ENCODE measurements around the gene EGFLAM.

EGFLAM gene

GRCh38 chr5:38417658-38418017, 159.3 kb downstream of the EGFLAM start:
- no peak overlapping the region for H3K9ac ChIP-seq (ENCODE audit: low read depth, low read length, poor library complexity)
- H4K91ac ChIP-seq (ENCODE audit: low read depth, low read length, poor library complexity) = no peak overlapping the region
- H3K4ac ChIP-seq (ENCODE audit: low read length) = no peak overlapping the region
- H3K4me3 ChIP-seq (ENCODE audit: low read length in 2 of 2) = no peak overlapping the region
- no peak overlapping the region for H3K27ac ChIP-seq (replicated peaks; ENCODE audit: low read length)
- no peak overlapping the region for H2BK15ac ChIP-seq (ENCODE audit: low read length)
- WGBS, 2 donors (ENCODE audit: extremely low coverage in 2 of 2, insufficient read length in 2 of 2, insufficient replicate concordance in 1 of 2) = no CpG with 5 or more reads among the region's 5 CpGs
- no peaks in the 10 kb centered on the region for H3K27me3 ChIP-seq (ENCODE audit: control insufficient read depth in 3 of 3, insufficient read depth in 3 of 3, low read depth in 1 of 3, low read length in 3 of 3)
- no peak overlapping the region for H3K18ac ChIP-seq (ENCODE audit: low read length)
- no peak overlapping the region for H2AK5ac ChIP-seq (ENCODE audit: low read depth, low read length)
- no peak overlapping the region for H3K23ac ChIP-seq (ENCODE audit: low read depth, low read length, poor library complexity)
- no peak for DNase-seq (ENCODE audit: low spot score)
- H2BK12ac ChIP-seq (ENCODE audit: low read length) = no peak overlapping the region
- H2AFZ ChIP-seq (ENCODE audit: low read length) = no peak overlapping the region
- H3K79me1 ChIP-seq (ENCODE audit: low read depth, low read length) = no peaks in the 10 kb centered on the region
- no peak overlapping the region for H3K4me2 ChIP-seq (ENCODE audit: insufficient read depth, low read length, poor library complexity, severe bottlenecking)
- H2BK5ac ChIP-seq (ENCODE audit: low read length) = no peak overlapping the region
- no peaks in the 10 kb centered on the region for H3K9me3 ChIP-seq (replicated peaks in 1 of 2; ENCODE audit: control insufficient read depth in 2 of 2, insufficient read depth in 1 of 2, low read depth in 1 of 2, low read length in 2 of 2)
- H3K14ac ChIP-seq (ENCODE audit: low read length) = no peak overlapping the region
- no peak overlapping the region for H4K8ac ChIP-seq (ENCODE audit: low read depth, low read length)
- no peaks in the 10 kb centered on the region for H3K36me3 ChIP-seq (replicated peaks in 1 of 2; ENCODE audit: control insufficient read depth in 2 of 2, insufficient read depth in 2 of 2, low read length in 2 of 2)
- no peak overlapping the region for H2BK120ac ChIP-seq (ENCODE audit: low read depth, low read length)
- H3K4me1 ChIP-seq (ENCODE audit: control insufficient read depth in 2 of 2, insufficient read depth in 1 of 2, low read depth in 1 of 2, low read length in 2 of 2) = no peaks in the 10 kb centered on the region

DNA sequence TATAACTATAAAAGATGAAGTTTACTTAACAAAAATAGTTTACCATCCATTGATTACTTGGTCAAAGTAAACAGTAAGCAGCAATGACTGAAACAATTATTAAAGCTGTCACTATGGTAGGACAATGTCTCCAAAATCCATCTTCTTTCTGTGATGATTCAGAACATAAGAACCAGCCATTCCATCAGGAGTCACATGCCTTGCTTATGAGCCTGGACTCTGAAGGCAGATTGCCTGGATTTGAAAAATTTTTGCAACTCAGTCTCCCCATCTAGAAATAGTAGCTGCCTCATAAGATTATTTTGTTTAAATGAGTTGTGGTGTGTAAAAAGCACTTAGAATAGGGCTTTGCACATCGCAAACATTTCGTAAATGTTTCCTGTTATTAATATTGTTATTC, 161.9 kb downstream of the EGFLAM start:
- Histone ChIP-seq H3K23ac (ENCODE audit: low read depth, low read length, poor library complexity) (no peak overlapping the region), H2BK120ac (ENCODE audit: low read depth, low read length) (no peak overlapping the region), H2BK5ac (ENCODE audit: low read length) (no peak overlapping the region), H3K79me1 (ENCODE audit: low read depth, low read length) (no peaks in the 10 kb centered on the region), H3K27ac (replicated peaks; ENCODE audit: low read length) (no peak overlapping the region), H4K8ac (ENCODE audit: low read depth, low read length) (no peak overlapping the region), H3K9me3 (replicated peaks in 1 of 2; ENCODE audit: control insufficient read depth in 2 of 2, insufficient read depth in 1 of 2, low read depth in 1 of 2, low read length in 2 of 2) (no peaks in the 10 kb centered on the region), H3K14ac (ENCODE audit: low read length) (no peak overlapping the region), H2AFZ (ENCODE audit: low read length) (no peak overlapping the region), H3K4me2 (ENCODE audit: insufficient read depth, low read length, poor library complexity, severe bottlenecking) (no peak overlapping the region), H2AK5ac (ENCODE audit: low read depth, low read length) (no peak overlapping the region), H2BK12ac (ENCODE audit: low read length) (no peak overlapping the region), H3K18ac (ENCODE audit: low read length) (no peak overlapping the region), H3K4ac (ENCODE audit: low read length) (no peak overlapping the region), H3K27me3 (ENCODE audit: control insufficient read depth in 3 of 3, insufficient read depth in 3 of 3, low read depth in 1 of 3, low read length in 3 of 3) (no peaks in the 10 kb centered on the region), H3K9ac (ENCODE audit: low read depth, low read length, poor library complexity) (no peak overlapping the region), H3K4me3 (ENCODE audit: low read length in 2 of 2) (no peak overlapping the region), H3K4me1 (ENCODE audit: control insufficient read depth in 2 of 2, insufficient read depth in 1 of 2, low read depth in 1 of 2, low read length in 2 of 2) (no peaks in the 10 kb centered on the region), H4K91ac (ENCODE audit: low read depth, low read length, poor library complexity) (no peak overlapping the region), H3K36me3 (replicated peaks in 1 of 2; ENCODE audit: control insufficient read depth in 2 of 2, insufficient read depth in 2 of 2, low read length in 2 of 2) (no peaks in the 10 kb centered on the region), H2BK15ac (ENCODE audit: low read length) (no peak overlapping the region)
- whole genome bisulfite sequencing, 2 donors (ENCODE audit: extremely low coverage in 2 of 2, insufficient read length in 2 of 2, insufficient replicate concordance in 1 of 2) = no CpG with 5 or more reads among the region's 2 CpGs
- DNase-seq (ENCODE audit: low spot score) = no peak

- DNase-seq (ENCODE audit: low spot score) = peak; percentile 36
- WGBS, 2 donors (ENCODE audit: extremely low coverage in 2 of 2, insufficient read length in 2 of 2, insufficient replicate concordance in 1 of 2) = no CpG with 5 or more reads among the region's 6 CpGs
These were observed 162.5 kb downstream of the EGFLAM start for GRCh38 chr5:38420691-38421390.

GRCh38 chr5:38422622-38423021, 164.3 kb downstream of the EGFLAM start:
- H3K14ac ChIP-seq (ENCODE audit: low read length) = no peak overlapping the region
- no peak overlapping the region for H4K91ac ChIP-seq (ENCODE audit: low read depth, low read length, poor library complexity)
- H2AFZ ChIP-seq (ENCODE audit: low read length) = no peak overlapping the region
- no peak overlapping the region for H3K9ac ChIP-seq (ENCODE audit: low read depth, low read length, poor library complexity)
- WGBS, 2 donors (ENCODE audit: extremely low coverage in 2 of 2, insufficient read length in 2 of 2, insufficient replicate concordance in 1 of 2) = no CpG with 5 or more reads among the region's 1 CpG
- no peak overlapping the region for H2BK12ac ChIP-seq (ENCODE audit: low read length)
- H3K79me1 ChIP-seq (ENCODE audit: low read depth, low read length) = no peaks in the 10 kb centered on the region
- no peak overlapping the region for H3K4ac ChIP-seq (ENCODE audit: low read length)
- H3K27me3 ChIP-seq (ENCODE audit: control insufficient read depth in 3 of 3, insufficient read depth in 3 of 3, low read depth in 1 of 3, low read length in 3 of 3) = no peaks in the 10 kb centered on the region
- peaks cover 0 to 2% of the 10 kb centered on the region in 2 donors for H3K4me1 ChIP-seq (ENCODE audit: control insufficient read depth in 2 of 2, insufficient read depth in 1 of 2, low read depth in 1 of 2, low read length in 2 of 2)
- DNase-seq (ENCODE audit: low spot score) = no peak
- no peak overlapping the region for H3K4me2 ChIP-seq (ENCODE audit: insufficient read depth, low read length, poor library complexity, severe bottlenecking)
- H3K18ac ChIP-seq (ENCODE audit: low read length) = no peak overlapping the region
- H3K9me3 ChIP-seq (replicated peaks in 1 of 2; ENCODE audit: control insufficient read depth in 2 of 2, insufficient read depth in 1 of 2, low read depth in 1 of 2, low read length in 2 of 2) = no peaks in the 10 kb centered on the region
- H2BK15ac ChIP-seq (ENCODE audit: low read length) = no peak overlapping the region
- no peak overlapping the region for H3K27ac ChIP-seq (replicated peaks; ENCODE audit: low read length)
- H2BK120ac ChIP-seq (ENCODE audit: low read depth, low read length) = no peak overlapping the region
- no peak overlapping the region for H4K8ac ChIP-seq (ENCODE audit: low read depth, low read length)
- no peak overlapping the region for H2AK5ac ChIP-seq (ENCODE audit: low read depth, low read length)
- H3K4me3 ChIP-seq (ENCODE audit: low read length in 2 of 2) = no peak overlapping the region
- no peaks in the 10 kb centered on the region for H3K36me3 ChIP-seq (replicated peaks in 1 of 2; ENCODE audit: control insufficient read depth in 2 of 2, insufficient read depth in 2 of 2, low read length in 2 of 2)
- no peak overlapping the region for H2BK5ac ChIP-seq (ENCODE audit: low read length)
- H3K23ac ChIP-seq (ENCODE audit: low read depth, low read length, poor library complexity) = no peak overlapping the region

More at GRCh38 chr5:38420691-38421390, 162.5 kb downstream of the EGFLAM start:
- Histone ChIP-seq H3K14ac (ENCODE audit: low read length) (no peak overlapping the region), H3K27ac (replicated peaks; ENCODE audit: low read length) (no peak overlapping the region), H3K27me3 (ENCODE audit: control insufficient read depth in 3 of 3, insufficient read depth in 3 of 3, low read depth in 1 of 3, low read length in 3 of 3) (no peaks in the 10 kb centered on the region), H2AFZ (ENCODE audit: low read length) (peak overlapping the region; percentile 80), H3K9me3 (replicated peaks in 1 of 2; ENCODE audit: control insufficient read depth in 2 of 2, insufficient read depth in 1 of 2, low read depth in 1 of 2, low read length in 2 of 2) (no peaks in the 10 kb centered on the region), H3K18ac (ENCODE audit: low read length) (no peak overlapping the region), H2BK15ac (ENCODE audit: low read length) (no peak overlapping the region), H3K36me3 (replicated peaks in 1 of 2; ENCODE audit: control insufficient read depth in 2 of 2, insufficient read depth in 2 of 2, low read length in 2 of 2) (no peaks in the 10 kb centered on the region), H3K4me1 (ENCODE audit: control insufficient read depth in 2 of 2, insufficient read depth in 1 of 2, low read depth in 1 of 2, low read length in 2 of 2) (no peaks in the 10 kb centered on the region), H2AK5ac (ENCODE audit: low read depth, low read length) (no peak overlapping the region), H3K4me3 (ENCODE audit: low read length in 2 of 2) (no peak overlapping the region), H4K91ac (ENCODE audit: low read depth, low read length, poor library complexity) (no peak overlapping the region), H2BK12ac (ENCODE audit: low read length) (no peak overlapping the region), H3K79me1 (ENCODE audit: low read depth, low read length) (no peaks in the 10 kb centered on the region), H3K4me2 (ENCODE audit: insufficient read depth, low read length, poor library complexity, severe bottlenecking) (no peak overlapping the region), H2BK5ac (ENCODE audit: low read length) (no peak overlapping the region), H2BK120ac (ENCODE audit: low read depth, low read length) (no peak overlapping the region), H3K23ac (ENCODE audit: low read depth, low read length, poor library complexity) (no peak overlapping the region), H3K9ac (ENCODE audit: low read depth, low read length, poor library complexity) (no peak overlapping the region), H3K4ac (ENCODE audit: low read length) (no peak overlapping the region), H4K8ac (ENCODE audit: low read depth, low read length) (no peak overlapping the region)

Data from neuronal stem cell (in vitro differentiated cells).